Measurements from ENCODE around the gene CNOT4.

Gene CNOT4

DNA sequence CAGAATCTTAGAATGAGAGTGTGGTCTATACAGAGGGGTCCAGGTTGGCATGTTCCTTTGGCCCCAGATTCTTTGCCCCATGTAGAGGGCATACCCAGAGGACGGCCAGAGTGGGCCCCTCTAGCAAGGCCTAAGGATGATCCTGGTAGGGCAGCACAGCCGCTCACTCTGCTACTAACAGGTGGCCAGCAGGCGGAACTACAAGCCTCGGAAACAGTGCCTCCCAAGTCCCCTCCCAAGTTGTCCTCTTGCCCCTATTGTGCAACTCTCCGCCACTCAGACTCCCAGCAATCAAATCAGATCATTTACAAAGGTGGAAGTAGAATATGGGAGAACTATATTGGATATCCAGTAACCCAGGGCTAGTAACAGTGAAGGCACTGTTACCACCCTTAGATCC is 168.9 kb downstream of the CNOT4 start:
- no peak for TF ChIP-seq CTCF (IDR thresholded peaks at IDR 0.05)

GRCh38 chr7:135337977-135338550 is 171.8 kb downstream of the CNOT4 start:
- TF ChIP-seq CTCF (IDR thresholded peaks at IDR 0.05): no peak

DNA sequence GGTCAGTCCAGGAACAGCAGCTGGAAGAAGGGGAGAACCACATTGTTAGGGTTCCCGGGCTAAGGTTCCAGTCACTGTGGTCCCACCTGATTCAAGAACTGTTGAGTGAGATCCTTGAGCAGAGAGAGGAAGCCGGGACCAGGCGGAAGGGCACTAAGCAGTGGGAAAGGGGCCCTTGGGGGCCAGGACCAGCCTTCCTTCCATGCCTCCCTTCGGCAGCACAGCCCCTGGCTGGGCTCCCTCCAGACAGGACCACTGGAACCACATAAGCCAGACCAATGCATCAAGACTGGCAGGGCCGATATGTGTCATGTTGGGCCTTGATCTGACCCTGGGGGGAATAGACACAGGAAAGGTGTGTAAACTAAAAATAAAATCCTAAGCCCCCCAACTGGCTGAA is 172.4 kb downstream of the CNOT4 start:
- TF ChIP-seq CTCF (IDR thresholded peaks at IDR 0.05): no peak

DNA sequence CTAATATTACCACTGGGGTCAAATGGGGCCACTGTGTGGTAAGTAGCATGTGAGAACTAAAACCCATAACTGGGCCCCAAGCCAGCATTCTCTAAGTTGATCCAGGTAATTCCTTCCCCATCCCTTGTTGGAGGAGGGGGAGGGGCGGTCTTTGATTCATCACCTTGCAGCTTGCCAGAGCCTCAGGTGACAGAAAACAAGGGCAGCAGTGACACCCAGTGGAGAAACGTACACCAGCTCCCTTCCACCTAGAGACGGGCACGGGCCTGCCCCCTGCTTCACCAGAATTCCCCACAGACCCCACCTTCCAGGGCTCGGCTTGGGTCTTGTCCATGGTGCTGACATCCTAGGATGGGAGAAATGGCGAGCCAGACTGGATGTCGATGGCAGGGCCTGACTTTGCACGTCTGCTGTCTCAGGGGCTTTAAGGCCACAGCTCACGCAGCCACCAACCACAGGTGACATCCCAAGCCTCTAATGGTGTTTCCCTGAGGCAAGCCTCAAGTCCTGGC is 174.2 kb downstream of the CNOT4 start:
- TF ChIP-seq CTCF (IDR thresholded peaks at IDR 0.05): peak; percentile 75

GRCh38 chr7:135334830-135335543 is 174.9 kb downstream of the CNOT4 start:
- TF ChIP-seq CTCF (IDR thresholded peaks at IDR 0.05): no peak

GRCh38 chr7:135333946-135334345 is 176.0 kb downstream of the CNOT4 start:
- TF ChIP-seq CTCF (IDR thresholded peaks at IDR 0.05): no peak

GRCh38 chr7:135333200-135333599 is 176.7 kb downstream of the CNOT4 start:
- no peak for TF ChIP-seq CTCF (IDR thresholded peaks at IDR 0.05)

All from LNCAP (cell line).